HCT116 (cell line): ENCODE results near the gene ERBB2. TPM values are rescaled to one million over a fixed set of nuclear protein-coding genes. Genes with fewer than 3 reads are reported as not detected.

Source experiments
- ATAC-seq: fragments of 200-7000 bp; cut with Tn5 transposase; 2 replicates; pipeline ENCODE4 v1.9.1; 2020; ENCODE audit warnings: mild to moderate bottlenecking, moderate library complexity
- BruUV-seq: library from RNA; stranded (reverse); fragments of 400-500 nt; replicated peaks from 2 replicates; lab custom pipeline; 2021; lab: Mats Ljungman, UMichigan
- CTCF ChIA-PET: fragments of 300-600 bp; sonication (Branson Sonifier 250); formaldehyde crosslinking; loops from one replicate; lab custom pipeline; 2021; ENCODE audit warnings: antibody characterized with exemption; lab: Charles Lee
- POLR2A ChIA-PET: fragments of 300-600, 350-600 bp; sonication (Branson Sonifier 250); formaldehyde crosslinking; loops from one replicate; lab custom pipeline; 2021; ENCODE audit warnings: antibody characterized with exemption; lab: Charles Lee
- RAD21 ChIA-PET, 2 experiments: fragments of 300-600 bp; sonication (Branson Sonifier 250); formaldehyde crosslinking; loops; one replicate each; lab custom pipeline; 2023; ENCODE audit warnings: low total read pairs in 2 of 2; ENCODE audit not compliant: uncharacterized antibody in 2 of 2, unreplicated experiment in 2 of 2, low non-redundant PET in 1 of 2; lab: Charles Lee
- DNase-seq: peaks from one replicate; pipeline ENCODE4 v3.0.0-alpha.2; 2010; ENCODE audit warnings: low read depth, low spot score
- H2AFZ ChIP-seq: fragments of 200-600 bp; shearing (Covaris generic), sonication (generic); 2 replicates; pipeline ENCODE4 v1.6.1; 2017; ENCODE audit warnings: low read depth, mixed run types, mixed read lengths, antibody characterized with exemption, low read length; ENCODE audit not compliant: poor library complexity, severe bottlenecking
- H3K27ac ChIP-seq: 2 replicates; pipeline ENCODE4 v1.5.1; 2012; ENCODE audit warnings: low read depth, low read length
- H3K27me3 ChIP-seq: fragments of 200-600 bp; sonication (generic); 2 replicates; pipeline ENCODE4 v1.6.1; 2016; ENCODE audit warnings: mixed run types, low read length, mixed read lengths; ENCODE audit not compliant: insufficient read depth
- H3K36me3 ChIP-seq, 2 experiments: fragments of 200-500 bp in 1 of 2; fragments of 200-600 bp in 1 of 2; sonication (Bioruptor generic) in 1 of 2; sonication (generic) in 1 of 2; 2 replicates each; pipeline versions ENCODE4 v1.5.1 to v1.6.1; 2014 to 2016; ENCODE audit warnings: low read length in 2 of 2, inconsistent platforms in 1 of 2, mixed read lengths in 1 of 2, mixed run types in 1 of 2; ENCODE audit not compliant: insufficient read depth in 2 of 2, control insufficient read depth in 1 of 2
- H3K4me1 ChIP-seq, 2 experiments: fragments of 200-600 bp in 1 of 2; sonication (generic) in 1 of 2; 2 replicates each; pipeline versions ENCODE4 v1.5.1 to v1.6.1; 2012 to 2017; ENCODE audit warnings: low read length in 2 of 2, inconsistent platforms in 1 of 2, mild to moderate bottlenecking in 1 of 2, mixed read lengths in 1 of 2, mixed run types in 1 of 2, moderate library complexity in 1 of 2; ENCODE audit not compliant: insufficient read depth in 2 of 2, control insufficient read depth in 1 of 2
- H3K4me2 ChIP-seq: fragments of 200-600 bp; sonication (generic); 2 replicates; pipeline ENCODE4 v1.6.1; 2017; ENCODE audit warnings: mixed run types, low read length, mixed read lengths
- H3K4me3 ChIP-seq, 2 experiments: fragments of 200-600 bp in 1 of 2; sonication (generic) in 1 of 2; replicated peaks in 1 of 2; 2 replicates each; pipeline ENCODE4 v1.5.1; 2011 to 2016; ENCODE audit warnings: low read length in 2 of 2, control low read depth in 1 of 2, low read depth in 1 of 2, mild to moderate bottlenecking in 1 of 2, mixed read lengths in 1 of 2, mixed run types in 1 of 2
- H3K79me2 ChIP-seq: fragments of 200-600 bp; sonication (generic); 2 replicates; pipeline ENCODE4 v1.6.1; 2017; ENCODE audit warnings: mild to moderate bottlenecking, mixed run types, low read length, moderate library complexity, mixed read lengths; ENCODE audit not compliant: insufficient read depth
- H3K9ac ChIP-seq: fragments of 200-600 bp; sonication (generic); 2 replicates; pipeline ENCODE4 v1.6.1; 2016; ENCODE audit warnings: low read length, mixed read lengths
- H3K9me2 ChIP-seq: fragments of 200-600 bp; sonication (generic), shearing (Covaris generic); 2 replicates; pipeline ENCODE4 v1.6.1; 2017; ENCODE audit warnings: mixed run types, mild to moderate bottlenecking, moderate library complexity; ENCODE audit not compliant: insufficient read depth
- H3K9me3 ChIP-seq, 2 experiments: fragments of 200-500 bp in 1 of 2; fragments of 200-600 bp in 1 of 2; sonication (Bioruptor generic) in 1 of 2; sonication (generic) in 1 of 2; 2 replicates each; pipeline ENCODE4 v1.6.1; 2014 to 2017; ENCODE audit warnings: low read length in 2 of 2, mixed read lengths in 2 of 2, inconsistent platforms in 1 of 2, low read depth in 1 of 2, mild to moderate bottlenecking in 1 of 2, mixed run types in 1 of 2, moderate library complexity in 1 of 2; ENCODE audit not compliant: control insufficient read depth in 1 of 2, insufficient read depth in 1 of 2
- H4K20me1 ChIP-seq: fragments of 200-600 bp; sonication (generic), shearing (Covaris generic); 2 replicates; pipeline ENCODE4 v1.6.1; 2017; ENCODE audit warnings: mixed run types, mild to moderate bottlenecking, moderate library complexity; ENCODE audit not compliant: insufficient read depth
- CBX3 ChIP-seq: IDR thresholded peaks from 2 replicates; pipeline ENCODE4 v1.6.1; 2012; ENCODE audit warnings: low read depth
- CEBPB ChIP-seq: IDR thresholded peaks from 2 replicates; pipeline ENCODE4 v1.6.1; 2012; ENCODE audit warnings: low read depth
- EGR1 ChIP-seq: IDR thresholded peaks from 2 replicates; pipeline ENCODE4 v1.6.1; 2012; ENCODE audit warnings: low read depth
- ELF1 ChIP-seq: IDR thresholded peaks from 2 replicates; pipeline ENCODE4 v1.6.1; 2012; ENCODE audit warnings: low read depth, borderline replicate concordance
- EZH2 ChIP-seq: fragments of 200-600 bp; sonication (generic); IDR thresholded peaks from 2 replicates; pipeline ENCODE4 v1.6.1; 2017; ENCODE audit warnings: antibody characterized with exemption, mixed run types
- FOSL1 ChIP-seq: IDR thresholded peaks from 2 replicates; pipeline ENCODE4 v1.6.1; 2012; ENCODE audit warnings: low read depth
- JUND ChIP-seq: IDR thresholded peaks from 2 replicates; pipeline ENCODE4 v1.6.1; 2012
- POLR2A ChIP-seq: IDR thresholded peaks from 2 replicates; pipeline ENCODE4 v1.7.0; 2011; ENCODE audit warnings: borderline replicate concordance; ENCODE audit not compliant: insufficient read depth, insufficient read length; ENCODE audit errors: extremely low read depth
- POLR2AphosphoS5 ChIP-seq: IDR thresholded peaks from 2 replicates; pipeline ENCODE4 v1.6.1; 2011; ENCODE audit warnings: mild to moderate bottlenecking, low read depth, low read length, moderate library complexity
- RAD21 ChIP-seq: IDR thresholded peaks from 2 replicates; pipeline ENCODE4 v1.6.1; 2012; ENCODE audit warnings: low read depth, mild to moderate bottlenecking
- SP1 ChIP-seq: IDR thresholded peaks from 2 replicates; pipeline ENCODE4 v1.6.1; 2012; ENCODE audit warnings: low read depth
- SRF ChIP-seq: IDR thresholded peaks from 2 replicates; pipeline ENCODE4 v1.6.1; 2012; ENCODE audit warnings: low read depth
- YY1 ChIP-seq: IDR thresholded peaks from 2 replicates; pipeline ENCODE4 v1.6.1; 2011; ENCODE audit warnings: low read length, low read depth, moderate library complexity, mild to moderate bottlenecking; ENCODE audit not compliant: insufficient replicate concordance; ENCODE audit errors: extremely low read depth
- ZFX ChIP-seq: fragments of 450-650 bp; IDR thresholded peaks from 2 replicates; pipeline ENCODE4 v1.6.1; 2017
- ZNF274 ChIP-seq: fragments of 200-500 bp; sonication (Bioruptor generic); IDR thresholded peaks from 2 replicates; pipeline ENCODE4 v1.6.1; 2014; ENCODE audit warnings: mild to moderate bottlenecking, low read depth, low read length, inconsistent platforms
- intact Hi-C: fragments of 100-400 bp; cut with micrococcal nuclease; formaldehyde crosslinking; loops from 2 replicates; pipeline ENCODE4 v1.10.0; 2022
- total RNA-seq: library from RNA; stranded (reverse); gene quantifications from one replicate; pipeline ENCODE4 v1.2.1, GENCODE V29; 2021; ENCODE audit not compliant: unreplicated experiment
- TF ChIP-seq, protein P1 (sequence below): IDR thresholded peaks from 2 replicates; pipeline ENCODE4 v1.6.1; 2012
- TF ChIP-seq, protein P2 (sequence below): IDR thresholded peaks from 2 replicates; pipeline ENCODE4 v1.6.1; 2012
- TF ChIP-seq, protein P3 (sequence below): IDR thresholded peaks from 2 replicates; pipeline ENCODE4 v1.6.1; 2012; ENCODE audit warnings: low read depth

Gene ERBB2
- total RNA-seq, 1 experiment from 2014 or later: 75.8 TPM

DNA sequence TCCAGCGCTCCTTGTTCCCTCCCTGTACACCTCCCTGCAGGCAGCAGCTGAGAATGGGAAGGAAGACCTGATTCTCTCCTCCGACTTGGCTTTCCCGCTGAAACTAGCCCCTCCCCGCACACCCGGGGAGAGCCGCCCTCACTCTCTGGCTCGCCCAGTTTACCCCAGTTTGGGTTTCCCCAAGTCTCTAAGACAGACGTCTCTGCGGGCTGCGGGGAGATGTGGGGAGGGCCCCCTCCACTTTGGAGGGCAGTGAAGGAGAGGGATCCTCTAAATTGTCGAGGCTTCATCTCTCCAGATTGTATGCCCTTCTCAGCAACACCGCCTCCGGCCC, 38.7 kb downstream of the ERBB2 start:
- TF ChIP-seq SP1 (no peak), JUND (no peak), CEBPB (no peak), ZNF274 (no peak), FOSL1 (no peak), YY1 (no peak), POLR2A (no peak), POLR2AphosphoS5 (no peak), SRF (no peak), ELF1 (no peak), RAD21 (no peak), EZH2 (no peak), ZFX (no peak), EGR1 (no peak), CBX3 (no peak)
- TF ChIP-seq, protein P1, sequence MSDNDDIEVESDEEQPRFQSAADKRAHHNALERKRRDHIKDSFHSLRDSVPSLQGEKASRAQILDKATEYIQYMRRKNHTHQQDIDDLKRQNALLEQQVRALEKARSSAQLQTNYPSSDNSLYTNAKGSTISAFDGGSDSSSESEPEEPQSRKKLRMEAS: no peak
- TF ChIP-seq, protein P2, sequence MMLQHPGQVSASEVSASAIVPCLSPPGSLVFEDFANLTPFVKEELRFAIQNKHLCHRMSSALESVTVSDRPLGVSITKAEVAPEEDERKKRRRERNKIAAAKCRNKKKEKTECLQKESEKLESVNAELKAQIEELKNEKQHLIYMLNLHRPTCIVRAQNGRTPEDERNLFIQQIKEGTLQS: no peak
- TF ChIP-seq, protein P3, sequence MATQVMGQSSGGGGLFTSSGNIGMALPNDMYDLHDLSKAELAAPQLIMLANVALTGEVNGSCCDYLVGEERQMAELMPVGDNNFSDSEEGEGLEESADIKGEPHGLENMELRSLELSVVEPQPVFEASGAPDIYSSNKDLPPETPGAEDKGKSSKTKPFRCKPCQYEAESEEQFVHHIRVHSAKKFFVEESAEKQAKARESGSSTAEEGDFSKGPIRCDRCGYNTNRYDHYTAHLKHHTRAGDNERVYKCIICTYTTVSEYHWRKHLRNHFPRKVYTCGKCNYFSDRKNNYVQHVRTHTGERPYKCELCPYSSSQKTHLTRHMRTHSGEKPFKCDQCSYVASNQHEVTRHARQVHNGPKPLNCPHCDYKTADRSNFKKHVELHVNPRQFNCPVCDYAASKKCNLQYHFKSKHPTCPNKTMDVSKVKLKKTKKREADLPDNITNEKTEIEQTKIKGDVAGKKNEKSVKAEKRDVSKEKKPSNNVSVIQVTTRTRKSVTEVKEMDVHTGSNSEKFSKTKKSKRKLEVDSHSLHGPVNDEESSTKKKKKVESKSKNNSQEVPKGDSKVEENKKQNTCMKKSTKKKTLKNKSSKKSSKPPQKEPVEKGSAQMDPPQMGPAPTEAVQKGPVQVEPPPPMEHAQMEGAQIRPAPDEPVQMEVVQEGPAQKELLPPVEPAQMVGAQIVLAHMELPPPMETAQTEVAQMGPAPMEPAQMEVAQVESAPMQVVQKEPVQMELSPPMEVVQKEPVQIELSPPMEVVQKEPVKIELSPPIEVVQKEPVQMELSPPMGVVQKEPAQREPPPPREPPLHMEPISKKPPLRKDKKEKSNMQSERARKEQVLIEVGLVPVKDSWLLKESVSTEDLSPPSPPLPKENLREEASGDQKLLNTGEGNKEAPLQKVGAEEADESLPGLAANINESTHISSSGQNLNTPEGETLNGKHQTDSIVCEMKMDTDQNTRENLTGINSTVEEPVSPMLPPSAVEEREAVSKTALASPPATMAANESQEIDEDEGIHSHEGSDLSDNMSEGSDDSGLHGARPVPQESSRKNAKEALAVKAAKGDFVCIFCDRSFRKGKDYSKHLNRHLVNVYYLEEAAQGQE: no peak
- no peaks in the 10 kb centered on the region for H3K9me2 ChIP-seq
- BruUV-seq: no TSS peak
- CTCF ChIA-PET: interaction anchor here (1.9 to 2.3 kb wide), 2 partner anchors 8 to 117 kb away, joined by 5 to 16 read pairs; partner anchors contain the start of gene MIEN1
- H3K79me2 ChIP-seq: peaks cover 22% of the 10 kb centered on the region; the same call in 1 of the 2 replicates
- no peaks in the 10 kb centered on the region for H3K27me3 ChIP-seq
- H3K36me3 ChIP-seq: peaks cover 5 to 8% of the 10 kb centered on the region in 2 experiments; a peak in 1 of 4 replicates
- POLR2A ChIA-PET: interaction anchor here (0.7 to 1.0 kb wide), 3 partner anchors 9 to 50 kb away, joined by 5 to 6 read pairs (median 6); partner anchors contain the start of gene ERBB2
- peak overlapping the region; percentile 67 for H2AFZ ChIP-seq
- peak overlapping the region; percentile 77 for H3K9ac ChIP-seq
- intact Hi-C loops: loop anchor here (5.0 to 10.0 kb wide), 2 partner anchors 116 to 216 kb away; no protein-coding TSS in a partner anchor
- H4K20me1 ChIP-seq: no peaks in the 10 kb centered on the region
- RAD21 ChIA-PET: no interaction called here
- H3K4me1 ChIP-seq: peaks cover 34 to 59% of the 10 kb centered on the region in 2 experiments
- ATAC-seq (peak; percentile 40), DNase-seq (no peak)
- peak overlapping the region; percentile 69 to 84 for H3K4me3 ChIP-seq
- peak overlapping the region; percentile 92 for H3K27ac ChIP-seq
- H3K9me3 ChIP-seq: no peaks in the 10 kb centered on the region
- peak overlapping the region; percentile 100 for H3K4me2 ChIP-seq
